K562 (cell line): ENCODE data around the gene ZFP62. TPM values are rescaled to one million over a fixed set of nuclear protein-coding genes. Genes with fewer than 3 reads are reported as not detected.
A peak's percentile ranks its signal among the peaks of the same experiment; 100 is the strongest.

Experiments used
- COPS2 ChIP-seq: fragments of 450-650 bp; conservative IDR thresholded peaks from 2 replicates; pipeline ENCODE4 v1.6.1; 2016; ENCODE audit warnings: mild to moderate bottlenecking, moderate library complexity
- CREB1 ChIP-seq, 2 experiments: sonication (generic) in 1 of 2; formaldehyde crosslinking in 1 of 2; IDR thresholded peaks; 2 replicates each; pipeline versions ENCODE4 v1.6.1 to v1.8.0; 2012 to 2022; ENCODE audit warnings: inconsistent platforms in 1 of 2, mild to moderate bottlenecking in 1 of 2, missing genetic modification reagents in 1 of 2, moderate library complexity in 1 of 2
- EHMT2 ChIP-seq: fragments of 450-650 bp; IDR thresholded peaks from 2 replicates; pipeline ENCODE4 v1.6.1; 2018; ENCODE audit warnings: antibody characterized with exemption
- ETV5 ChIP-seq: sonication (generic); formaldehyde crosslinking; IDR thresholded peaks from 2 replicates; pipeline ENCODE4 v1.4.0; 2020; ENCODE audit warnings: low read depth, mild to moderate bottlenecking, missing genetic modification reagents
- FOXJ3 ChIP-seq: sonication (generic); formaldehyde crosslinking; IDR thresholded peaks from 2 replicates; pipeline ENCODE4 v1.4.0; 2020; ENCODE audit warnings: mild to moderate bottlenecking, missing genetic modification reagents
- FOXP4 ChIP-seq: sonication (generic); formaldehyde crosslinking; IDR thresholded peaks from 2 replicates; pipeline ENCODE4 v1.8.0; 2022; ENCODE audit warnings: mild to moderate bottlenecking, missing genetic modification reagents, borderline replicate concordance
- GABPB1 ChIP-seq: sonication (generic); formaldehyde crosslinking; IDR thresholded peaks from 2 replicates; pipeline ENCODE4 v1.8.0; 2022; ENCODE audit warnings: mild to moderate bottlenecking, missing genetic modification reagents
- HNRNPUL1 ChIP-seq: fragments of 200-400 bp; formaldehyde crosslinking; IDR thresholded peaks from 2 replicates; pipeline ENCODE4 v1.6.1; 2017; ENCODE audit warnings: low read length
- ILF3 ChIP-seq: fragments of 450-650 bp; IDR thresholded peaks from 2 replicates; pipeline ENCODE4 v1.6.1; 2018; ENCODE audit warnings: antibody characterized with exemption, mild to moderate bottlenecking, moderate library complexity, borderline replicate concordance
- KDM2B ChIP-seq: fragments of 250-450 bp; sonication (Bioruptor Pico); IDR thresholded peaks from 2 replicates; pipeline ENCODE4 v1.8.0; 2021; ENCODE audit warnings: mild to moderate bottlenecking, moderate library complexity
- MAFK ChIP-seq: IDR thresholded peaks from 2 replicates; pipeline ENCODE4 v1.6.1; 2011; ENCODE audit warnings: low read length, improper control_type of control experiment
- NFE2L1 ChIP-seq: fragments of 450-650 bp; IDR thresholded peaks from 2 replicates; pipeline ENCODE4 v1.6.1; 2016; ENCODE audit warnings: missing genetic modification characterization, low read depth, mild to moderate bottlenecking, missing compliant biosample characterization, moderate library complexity, borderline replicate concordance
- PURB ChIP-seq: sonication (generic); formaldehyde crosslinking; IDR thresholded peaks from 2 replicates; pipeline ENCODE4 v1.9.0; 2021; ENCODE audit warnings: low read depth, mild to moderate bottlenecking, missing genetic modification reagents
- THRAP3 ChIP-seq: fragments of 450-650 bp; IDR thresholded peaks from 2 replicates; pipeline ENCODE4 v1.6.1; 2016; ENCODE audit warnings: mild to moderate bottlenecking, inconsistent platforms, borderline replicate concordance
- U2AF1 ChIP-seq: fragments of 200-400 bp; formaldehyde crosslinking; optimal IDR thresholded peaks from 2 replicates; pipeline ENCODE3; 2017; ENCODE audit warnings: mild to moderate bottlenecking, low read depth, low read length, moderate library complexity
- ZFP91 ChIP-seq: sonication (generic); formaldehyde crosslinking; IDR thresholded peaks from 2 replicates; pipeline ENCODE4 v1.8.0; 2022; ENCODE audit warnings: mild to moderate bottlenecking, missing genetic modification reagents
- ZNF561 ChIP-seq: fragments of 450-650 bp; formaldehyde crosslinking; conservative IDR thresholded peaks from 2 replicates; pipeline ENCODE4 v1.4.0; 2020; ENCODE audit warnings: mild to moderate bottlenecking, moderate library complexity
- ZNF589 ChIP-seq: fragments of 200-800 bp; sonication (Bioruptor generic); IDR thresholded peaks from 2 replicates; pipeline ENCODE4 v1.6.1; 2016; ENCODE audit warnings: low read depth, missing genetic modification characterization, missing compliant biosample characterization
- ZNF77 ChIP-seq: fragments of 250-450 bp; sonication (Bioruptor Pico); IDR thresholded peaks from 2 replicates; pipeline ENCODE4 v1.5.0; 2020
- polyA plus RNA-seq, 8 experiments: library from polyadenylated mRNA; depleted of rRNA in 4 of 8; stranded (reverse) in 5 of 8; unstranded in 3 of 8; fragments of >200 nt; fragmentation: Nextera tagmentation in 2 of 8; fragmentation: Illumina TruSeq in 1 of 8; extraction: Ambion mirVana in 2 of 8; extraction: Trizol in 1 of 8; gene quantifications; 2 replicates each; pipeline versions ENCODE4 v1.2.1 to v1.2.3, GENCODE V29; 2011 to 2014; ENCODE audit warnings: inconsistent platforms in 1 of 8, missing spikeins in 1 of 8
- total RNA-seq, 7 experiments: library from RNA; depleted of rRNA in 6 of 7; stranded (reverse); fragments of >200 nt in 6 of 7; fragmentation: Illumina TruSeq in 2 of 7; extraction: Trizol in 2 of 7; gene quantifications; 2 replicates each; pipeline versions ENCODE4 v1.2.1 to v1.2.3, GENCODE V29; 2011 to 2021; ENCODE audit warnings: low replicate concordance in 1 of 7
- TF ChIP-seq, protein P1 (sequence below): fragments of 250-450 bp; sonication (Bioruptor Pico); IDR thresholded peaks from 2 replicates; pipeline ENCODE4 v1.9.0; 2021; ENCODE audit warnings: mild to moderate bottlenecking, inconsistent platforms
- TF ChIP-seq, protein P2 (sequence below): fragments of 450-650 bp; formaldehyde crosslinking; IDR thresholded peaks from 2 replicates; pipeline ENCODE4 v1.4.0; 2020; ENCODE audit warnings: mild to moderate bottlenecking, moderate library complexity

ZFP62 gene
- total and polyA plus RNA-seq, 9 of the 15 experiments (the other 6 are each of a cell fraction or from before 2014, with no cell fraction given): 12.2 to 37.5 (median 25.0) TPM

DNA sequence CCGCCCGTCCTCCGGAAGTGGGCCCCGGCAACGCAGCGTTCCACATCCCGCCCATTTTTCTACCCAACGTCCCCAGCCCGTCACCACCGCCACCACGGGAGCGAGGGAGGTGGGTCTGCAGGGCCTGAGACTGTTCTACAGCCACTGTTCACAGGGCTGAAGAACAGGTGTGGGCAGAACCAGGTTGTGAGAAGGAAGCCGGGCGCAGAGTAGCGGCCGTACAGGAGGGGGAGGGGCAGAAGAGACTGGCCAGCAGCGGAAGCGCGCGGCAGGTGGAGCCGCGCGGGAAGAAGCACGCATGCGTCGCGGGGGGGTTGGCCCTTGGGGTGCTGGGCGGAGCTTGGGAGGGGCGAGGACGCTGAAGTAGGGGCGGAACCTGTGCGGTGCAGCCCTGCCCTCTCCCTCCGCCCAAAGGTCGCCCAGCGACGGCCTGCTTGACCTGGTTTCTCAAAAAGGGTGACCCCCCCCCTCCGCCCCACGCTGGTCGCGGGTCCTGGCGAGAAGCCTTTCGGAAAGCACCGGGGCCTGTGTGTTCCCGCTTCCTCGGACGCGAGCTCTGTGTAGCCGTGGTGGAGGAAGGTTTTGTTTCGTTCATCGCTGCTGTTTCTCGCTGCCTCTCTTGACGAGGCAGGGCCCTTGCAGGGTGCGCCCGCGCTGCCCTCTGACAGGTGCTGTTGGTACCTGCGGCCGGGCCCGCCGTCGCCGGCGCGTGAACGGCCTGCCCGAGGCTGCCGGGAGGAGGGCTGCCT lies 50.7 kb downstream of the ZFP62 start (continued):
- TF ChIP-seq, protein P1, sequence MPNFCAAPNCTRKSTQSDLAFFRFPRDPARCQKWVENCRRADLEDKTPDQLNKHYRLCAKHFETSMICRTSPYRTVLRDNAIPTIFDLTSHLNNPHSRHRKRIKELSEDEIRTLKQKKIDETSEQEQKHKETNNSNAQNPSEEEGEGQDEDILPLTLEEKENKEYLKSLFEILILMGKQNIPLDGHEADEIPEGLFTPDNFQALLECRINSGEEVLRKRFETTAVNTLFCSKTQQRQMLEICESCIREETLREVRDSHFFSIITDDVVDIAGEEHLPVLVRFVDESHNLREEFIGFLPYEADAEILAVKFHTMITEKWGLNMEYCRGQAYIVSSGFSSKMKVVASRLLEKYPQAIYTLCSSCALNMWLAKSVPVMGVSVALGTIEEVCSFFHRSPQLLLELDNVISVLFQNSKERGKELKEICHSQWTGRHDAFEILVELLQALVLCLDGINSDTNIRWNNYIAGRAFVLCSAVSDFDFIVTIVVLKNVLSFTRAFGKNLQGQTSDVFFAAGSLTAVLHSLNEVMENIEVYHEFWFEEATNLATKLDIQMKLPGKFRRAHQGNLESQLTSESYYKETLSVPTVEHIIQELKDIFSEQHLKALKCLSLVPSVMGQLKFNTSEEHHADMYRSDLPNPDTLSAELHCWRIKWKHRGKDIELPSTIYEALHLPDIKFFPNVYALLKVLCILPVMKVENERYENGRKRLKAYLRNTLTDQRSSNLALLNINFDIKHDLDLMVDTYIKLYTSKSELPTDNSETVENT: peak; percentile 68; the same call in 1 of the 2 replicates
- peak; percentile 25 for TF ChIP-seq U2AF1
- no peak for TF ChIP-seq KDM2B (CRISPR knock-in tag)
- TF ChIP-seq GABPB1: peak; percentile 91
- 0 out of 2 replicates have a peak, but pooled peaks have one; percentile 49 for TF ChIP-seq ZNF589 (CRISPR knock-in tag)
- no peak for TF ChIP-seq COPS2
- no peak for TF ChIP-seq ZNF77 (CRISPR knock-in tag)
- TF ChIP-seq HNRNPUL1: no peak
- TF ChIP-seq FOXP4 (CRISPR knock-in tag): peak; percentile 9; the same call in 1 of the 2 replicates
- no peak for TF ChIP-seq ILF3
- no peak for TF ChIP-seq NFE2L1 (tag)
- TF ChIP-seq THRAP3: no peak
- no peak for TF ChIP-seq PURB (CRISPR knock-in tag)
- no peak for TF ChIP-seq ZNF561
- TF ChIP-seq ZFP91 (CRISPR knock-in tag): no peak
- TF ChIP-seq, protein P2, sequence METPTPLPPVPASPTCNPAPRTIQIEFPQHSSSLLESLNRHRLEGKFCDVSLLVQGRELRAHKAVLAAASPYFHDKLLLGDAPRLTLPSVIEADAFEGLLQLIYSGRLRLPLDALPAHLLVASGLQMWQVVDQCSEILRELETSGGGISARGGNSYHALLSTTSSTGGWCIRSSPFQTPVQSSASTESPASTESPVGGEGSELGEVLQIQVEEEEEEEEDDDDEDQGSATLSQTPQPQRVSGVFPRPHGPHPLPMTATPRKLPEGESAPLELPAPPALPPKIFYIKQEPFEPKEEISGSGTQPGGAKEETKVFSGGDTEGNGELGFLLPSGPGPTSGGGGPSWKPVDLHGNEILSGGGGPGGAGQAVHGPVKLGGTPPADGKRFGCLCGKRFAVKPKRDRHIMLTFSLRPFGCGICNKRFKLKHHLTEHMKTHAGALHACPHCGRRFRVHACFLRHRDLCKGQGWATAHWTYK (CRISPR knock-in tag): peak; percentile 91; the same call in 1 of the 2 replicates
- TF ChIP-seq CREB1 (IDR thresholded peaks at IDR 0.05): no peak; the same call in 1 of the 2 replicates
- TF ChIP-seq CREB1 (CRISPR knock-in tag; IDR thresholded peaks at IDR 0.05): peak; percentile 57
- TF ChIP-seq FOXJ3 (CRISPR knock-in tag): no peak
- TF ChIP-seq EHMT2: peak; percentile 65; the same call in 1 of the 2 replicates
- no peak; the same call in none of the 2 replicates for TF ChIP-seq ETV5 (CRISPR knock-in tag)
- no peak for TF ChIP-seq MAFK
